OCI-LY1 (cell line): ENCODE data around the gene CHAT.

Experiments
- EZH2 ChIP-seq: fragments of 200-600 bp; sonication (generic), shearing (Covaris generic); IDR thresholded peaks from 2 replicates; pipeline ENCODE4 v1.8.0; 2017; ENCODE audit warnings: borderline replicate concordance, mixed run types, mild to moderate bottlenecking, antibody characterized with exemption, low read length, moderate library complexity, mixed read lengths
- TF ChIP-seq, protein P1 (sequence below): fragments of 200-600 bp; sonication (generic), shearing (Covaris generic); IDR thresholded peaks from 2 replicates; pipeline ENCODE4 v1.5.1; 2017; ENCODE audit warnings: mild to moderate bottlenecking, antibody characterized with exemption, low read length, moderate library complexity, mixed read lengths

DNA sequence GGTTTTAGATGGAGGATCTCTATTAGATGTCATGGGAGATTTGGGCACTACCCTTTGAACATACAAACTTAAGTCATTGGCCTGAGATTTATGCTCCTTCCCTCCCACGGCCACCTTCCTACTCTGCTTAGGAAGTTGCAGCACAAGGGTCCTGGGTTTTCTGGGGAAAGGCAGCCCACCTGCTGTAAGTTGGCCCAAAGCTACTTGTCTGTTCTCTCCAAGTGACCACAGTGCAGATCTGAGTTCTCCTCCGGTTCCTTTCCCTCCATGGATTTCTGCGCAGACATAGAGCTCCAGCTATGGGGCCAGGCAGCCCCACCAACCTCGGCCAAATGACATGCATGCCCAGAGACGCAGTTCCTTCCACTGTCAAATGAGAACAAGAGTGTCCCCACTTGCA is 52.8 kb downstream of the CHAT start:
- TF ChIP-seq, protein P1, sequence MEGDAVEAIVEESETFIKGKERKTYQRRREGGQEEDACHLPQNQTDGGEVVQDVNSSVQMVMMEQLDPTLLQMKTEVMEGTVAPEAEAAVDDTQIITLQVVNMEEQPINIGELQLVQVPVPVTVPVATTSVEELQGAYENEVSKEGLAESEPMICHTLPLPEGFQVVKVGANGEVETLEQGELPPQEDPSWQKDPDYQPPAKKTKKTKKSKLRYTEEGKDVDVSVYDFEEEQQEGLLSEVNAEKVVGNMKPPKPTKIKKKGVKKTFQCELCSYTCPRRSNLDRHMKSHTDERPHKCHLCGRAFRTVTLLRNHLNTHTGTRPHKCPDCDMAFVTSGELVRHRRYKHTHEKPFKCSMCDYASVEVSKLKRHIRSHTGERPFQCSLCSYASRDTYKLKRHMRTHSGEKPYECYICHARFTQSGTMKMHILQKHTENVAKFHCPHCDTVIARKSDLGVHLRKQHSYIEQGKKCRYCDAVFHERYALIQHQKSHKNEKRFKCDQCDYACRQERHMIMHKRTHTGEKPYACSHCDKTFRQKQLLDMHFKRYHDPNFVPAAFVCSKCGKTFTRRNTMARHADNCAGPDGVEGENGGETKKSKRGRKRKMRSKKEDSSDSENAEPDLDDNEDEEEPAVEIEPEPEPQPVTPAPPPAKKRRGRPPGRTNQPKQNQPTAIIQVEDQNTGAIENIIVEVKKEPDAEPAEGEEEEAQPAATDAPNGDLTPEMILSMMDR = no peak
- TF ChIP-seq EZH2 = no peak
